ENCODE data around the gene NMB.

DNA sequence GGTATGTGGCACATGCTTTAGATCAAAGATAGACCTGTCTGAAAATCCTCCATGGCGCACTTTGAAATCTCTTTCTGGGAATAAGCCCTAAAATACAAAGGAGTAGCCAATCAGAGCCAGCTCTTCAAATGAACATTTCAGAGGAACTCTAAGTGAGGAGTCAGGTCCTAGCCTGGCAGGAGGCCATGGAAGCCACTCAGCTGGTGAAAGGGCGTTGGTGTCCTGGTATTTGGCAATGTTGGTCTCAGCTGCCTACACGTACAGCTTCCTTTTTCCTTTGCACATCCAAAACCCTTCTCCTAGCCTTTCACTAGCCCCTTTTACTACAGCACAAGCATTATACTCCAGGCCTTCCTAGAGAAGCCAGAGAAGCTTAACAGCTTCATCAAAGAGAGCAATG lies 9.5 kb downstream of the NMB start:
- TF ChIP-seq POLR2AphosphoS5 (IDR thresholded peaks at IDR 0.05) (no peak), POLR2A (IDR thresholded peaks at IDR 0.05) (no peak)
- TF ChIP-seq, protein P1, sequence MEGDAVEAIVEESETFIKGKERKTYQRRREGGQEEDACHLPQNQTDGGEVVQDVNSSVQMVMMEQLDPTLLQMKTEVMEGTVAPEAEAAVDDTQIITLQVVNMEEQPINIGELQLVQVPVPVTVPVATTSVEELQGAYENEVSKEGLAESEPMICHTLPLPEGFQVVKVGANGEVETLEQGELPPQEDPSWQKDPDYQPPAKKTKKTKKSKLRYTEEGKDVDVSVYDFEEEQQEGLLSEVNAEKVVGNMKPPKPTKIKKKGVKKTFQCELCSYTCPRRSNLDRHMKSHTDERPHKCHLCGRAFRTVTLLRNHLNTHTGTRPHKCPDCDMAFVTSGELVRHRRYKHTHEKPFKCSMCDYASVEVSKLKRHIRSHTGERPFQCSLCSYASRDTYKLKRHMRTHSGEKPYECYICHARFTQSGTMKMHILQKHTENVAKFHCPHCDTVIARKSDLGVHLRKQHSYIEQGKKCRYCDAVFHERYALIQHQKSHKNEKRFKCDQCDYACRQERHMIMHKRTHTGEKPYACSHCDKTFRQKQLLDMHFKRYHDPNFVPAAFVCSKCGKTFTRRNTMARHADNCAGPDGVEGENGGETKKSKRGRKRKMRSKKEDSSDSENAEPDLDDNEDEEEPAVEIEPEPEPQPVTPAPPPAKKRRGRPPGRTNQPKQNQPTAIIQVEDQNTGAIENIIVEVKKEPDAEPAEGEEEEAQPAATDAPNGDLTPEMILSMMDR (IDR thresholded peaks at IDR 0.05), result no peak
